Fibroblast of lung (primary cell): Measurements from ENCODE around the gene SLC25A46.

ENCODE experiments used
- EZH2 ChIP-seq: IDR thresholded peaks from 2 replicates; pipeline ENCODE4 v1.5.1; 2012; ENCODE audit warnings: low read length, control low read depth, mild to moderate bottlenecking; ENCODE audit errors: missing control alignments
- TF ChIP-seq, protein P1 (sequence below), 2 donors: IDR thresholded peaks in 1 of 2; conservative IDR thresholded peaks in 1 of 2; 1 replicate in 1 of 2; 2 replicates in 1 of 2; pipeline ENCODE4 v1.5.1; 2011 to 2012; ENCODE audit warnings: low read length in 2 of 2, control low read depth in 1 of 2, inconsistent platforms in 1 of 2, low read depth in 1 of 2, mild to moderate bottlenecking in 1 of 2

DNA sequence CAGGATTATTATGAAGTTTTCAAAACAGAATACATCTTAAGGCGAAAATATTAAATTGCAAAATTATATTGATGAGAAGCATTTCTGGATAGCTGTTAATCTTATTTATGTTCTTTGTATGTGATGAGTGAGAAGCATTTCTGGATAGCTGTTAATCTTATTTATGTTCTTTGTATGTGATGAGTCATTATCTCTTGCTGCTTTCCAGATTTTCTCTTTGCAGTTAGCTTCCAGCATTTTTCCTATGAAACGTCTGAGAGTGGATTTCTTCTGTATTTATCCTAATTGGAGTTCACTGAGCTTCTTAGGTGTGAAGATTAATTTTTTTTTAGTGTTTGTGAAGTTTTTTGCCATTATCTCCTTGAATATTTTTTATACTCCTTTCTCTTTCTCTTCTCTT, 20.5 kb upstream of the SLC25A46 start:
- TF ChIP-seq EZH2, result no peak
- TF ChIP-seq, protein P1, sequence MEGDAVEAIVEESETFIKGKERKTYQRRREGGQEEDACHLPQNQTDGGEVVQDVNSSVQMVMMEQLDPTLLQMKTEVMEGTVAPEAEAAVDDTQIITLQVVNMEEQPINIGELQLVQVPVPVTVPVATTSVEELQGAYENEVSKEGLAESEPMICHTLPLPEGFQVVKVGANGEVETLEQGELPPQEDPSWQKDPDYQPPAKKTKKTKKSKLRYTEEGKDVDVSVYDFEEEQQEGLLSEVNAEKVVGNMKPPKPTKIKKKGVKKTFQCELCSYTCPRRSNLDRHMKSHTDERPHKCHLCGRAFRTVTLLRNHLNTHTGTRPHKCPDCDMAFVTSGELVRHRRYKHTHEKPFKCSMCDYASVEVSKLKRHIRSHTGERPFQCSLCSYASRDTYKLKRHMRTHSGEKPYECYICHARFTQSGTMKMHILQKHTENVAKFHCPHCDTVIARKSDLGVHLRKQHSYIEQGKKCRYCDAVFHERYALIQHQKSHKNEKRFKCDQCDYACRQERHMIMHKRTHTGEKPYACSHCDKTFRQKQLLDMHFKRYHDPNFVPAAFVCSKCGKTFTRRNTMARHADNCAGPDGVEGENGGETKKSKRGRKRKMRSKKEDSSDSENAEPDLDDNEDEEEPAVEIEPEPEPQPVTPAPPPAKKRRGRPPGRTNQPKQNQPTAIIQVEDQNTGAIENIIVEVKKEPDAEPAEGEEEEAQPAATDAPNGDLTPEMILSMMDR (conservative IDR thresholded peaks at IDR 0.05 in 1 of 2, IDR thresholded peaks at IDR 0.05 in 1 of 2; ENCODE audit: low read depth in 1 of 2, low read length in 2 of 2), result no peak
